NCI-H1417 treated with DMSO at 0.1 percent for 48 hours (cell line): ENCODE measurements around the gene CUEDC1.

Experiments used
- DNase-seq: peaks from one replicate; lab custom pipeline; 2025; lab: John Stamatoyannopoulos, UW

Gene CUEDC1

GRCh38 chr17:57957120-57957850 is 2.1 kb upstream of the CUEDC1 start:
- DNase-seq, result no peak

- DNase-seq, result no peak
Measured at GRCh38 chr17:57956291-57957119, 1.3 kb upstream of the CUEDC1 start.

GRCh38 chr17:57954397-57955182 is 622 bp downstream of the CUEDC1 start:
- no peak for DNase-seq

- DNase-seq, result no peak
Measured at GRCh38 chr17:57953705-57954396, 1.4 kb downstream of the CUEDC1 start.

GRCh38 chr17:57953219-57953618 is 2.0 kb downstream of the CUEDC1 start:
- DNase-seq, result no peak

GRCh38 chr17:57949649-57950048 is 5.6 kb downstream of the CUEDC1 start:
- DNase-seq, result no peak

GRCh38 chr17:57948555-57949420 is 6.4 kb downstream of the CUEDC1 start:
- DNase-seq, result no peak

GRCh38 chr17:57948169-57948554 is 7.0 kb downstream of the CUEDC1 start:
- no peak for DNase-seq

- DNase-seq, result no peak
Measured at GRCh38 chr17:57947369-57947768, 7.8 kb downstream of the CUEDC1 start.

GRCh38 chr17:57946798-57947358 is 8.3 kb downstream of the CUEDC1 start:
- DNase-seq, result no peak

GRCh38 chr17:57945996-57946797 is 9.0 kb downstream of the CUEDC1 start:
- DNase-seq, result no peak

GRCh38 chr17:57944908-57945307 is 10.3 kb downstream of the CUEDC1 start:
- no peak for DNase-seq

- no peak for DNase-seq
Measured at GRCh38 chr17:57943645-57944044, 11.6 kb downstream of the CUEDC1 start.

GRCh38 chr17:57943140-57943539 is 12.1 kb downstream of the CUEDC1 start:
- no peak for DNase-seq

- no peak for DNase-seq
Measured at GRCh38 chr17:57941384-57942370, 13.5 kb downstream of the CUEDC1 start.

GRCh38 chr17:57940653-57941329 is 14.4 kb downstream of the CUEDC1 start:
- no peak for DNase-seq

GRCh38 chr17:57940231-57940630 is 15.0 kb downstream of the CUEDC1 start:
- no peak for DNase-seq

GRCh38 chr17:57939797-57940196 is 15.4 kb downstream of the CUEDC1 start:
- DNase-seq, result peak; percentile 63
